ENCODE measurements around the gene CELF4.

CELF4 gene

DNA sequence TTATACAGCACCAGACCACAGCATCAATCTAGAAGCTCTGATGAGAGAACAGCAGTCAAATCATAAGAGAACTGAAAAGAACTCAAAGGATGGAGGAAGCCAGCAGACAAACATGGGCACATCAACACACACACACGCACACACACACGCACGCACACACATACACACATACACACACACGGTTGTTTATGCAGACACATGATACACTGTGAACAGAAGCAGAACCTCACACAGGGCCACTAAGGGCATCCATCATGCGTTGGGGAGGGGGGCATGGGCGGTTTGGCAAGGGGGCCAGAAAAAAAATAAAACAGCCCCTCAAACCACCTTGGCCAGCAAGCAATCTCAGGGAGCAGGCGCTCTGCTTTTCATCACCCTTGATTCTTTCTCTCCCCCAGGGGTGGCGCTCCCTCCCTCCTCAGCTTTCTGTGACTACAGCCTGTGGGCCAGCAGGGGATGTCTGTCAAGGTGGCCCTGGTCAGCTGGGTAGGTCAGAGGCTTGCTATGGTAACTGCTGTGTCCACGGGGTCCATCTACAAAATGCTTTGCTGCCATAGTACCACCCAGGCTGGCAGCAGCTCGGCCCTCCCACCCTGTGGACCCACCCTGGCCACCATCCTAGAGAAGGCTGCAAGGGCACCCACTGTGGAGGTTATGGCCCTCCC, 318.0 kb downstream of the CELF4 start:
- H3K4me1 Mint-ChIP-seq (ENCODE audit: low read depth): no peaks in the 10 kb centered on the region
- H3K27ac Mint-ChIP-seq: no peak overlapping the region
- intact Hi-C loops (cut with micrococcal nuclease): no loop called here
- no peaks in the 10 kb centered on the region for H3K36me3 Mint-ChIP-seq (ENCODE audit: low read depth)
- H3K4me3 Mint-ChIP-seq: no peak overlapping the region
- peaks cover 33% of the 10 kb centered on the region for H3K27me3 Mint-ChIP-seq
- H3K9me3 Mint-ChIP-seq: no peaks in the 10 kb centered on the region

DNA sequence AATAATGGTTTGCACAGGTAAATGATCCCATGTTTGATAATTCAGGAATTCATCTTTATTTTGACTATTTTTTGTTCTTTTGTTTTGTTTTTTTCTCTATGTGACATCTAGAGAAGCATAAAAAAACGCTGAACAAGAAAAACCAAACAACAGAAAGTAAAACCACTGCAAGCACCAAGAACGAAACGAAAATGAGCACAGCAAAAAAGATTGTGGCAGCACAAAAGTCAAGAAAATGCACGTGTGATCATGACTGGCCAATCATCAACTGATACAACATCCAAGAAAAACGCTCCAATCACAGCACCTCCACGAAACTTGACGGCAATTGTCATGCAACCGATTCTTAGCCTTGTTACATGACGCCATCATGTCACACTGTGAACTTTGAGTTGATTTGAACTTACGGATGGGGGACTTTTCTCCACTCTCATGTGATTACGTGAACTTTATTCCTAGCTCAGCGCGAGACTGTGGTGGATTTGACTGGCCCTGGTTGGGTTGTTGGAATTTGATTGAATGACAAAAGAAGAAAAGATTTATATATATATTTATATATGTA, 318.7 kb downstream of the CELF4 start:
- H3K4me3 Mint-ChIP-seq: no peak overlapping the region

DNA sequence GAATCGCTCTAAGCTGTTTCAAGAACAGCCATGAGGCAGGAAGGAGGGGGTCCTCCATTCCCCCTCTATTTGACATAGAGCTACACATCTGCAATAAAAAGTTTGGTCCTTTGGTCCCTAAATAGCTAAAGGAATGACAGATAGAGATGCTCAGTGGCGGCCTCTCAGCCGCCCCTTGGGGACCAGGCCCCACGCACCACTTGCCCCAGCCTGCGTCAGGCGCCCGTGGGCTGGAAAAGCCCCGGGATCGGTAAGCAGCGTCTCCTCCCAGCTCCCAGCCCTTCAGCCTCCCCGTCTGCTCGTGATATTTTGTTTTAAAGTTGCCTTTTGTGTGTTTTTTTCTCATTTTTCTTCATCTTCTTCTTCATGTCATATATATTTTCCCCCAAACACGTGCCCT, 321.0 kb downstream of the CELF4 start:
- Mint-ChIP-seq H3K27me3 (peaks cover 28% of the 10 kb centered on the region), H3K9me3 (no peaks in the 10 kb centered on the region), H3K27ac (no peak overlapping the region), H3K4me3 (no peak overlapping the region), H3K36me3 (ENCODE audit: low read depth) (no peaks in the 10 kb centered on the region), H3K4me1 (ENCODE audit: low read depth) (no peaks in the 10 kb centered on the region)
- intact Hi-C loops (cut with micrococcal nuclease): no loop called here

More for the DNA sequence above, 318.7 kb downstream of the CELF4 start:
- Mint-ChIP-seq H3K36me3 (ENCODE audit: low read depth) (no peaks in the 10 kb centered on the region), H3K4me1 (ENCODE audit: low read depth) (no peaks in the 10 kb centered on the region), H3K9me3 (no peaks in the 10 kb centered on the region), H3K27me3 (peaks cover 35% of the 10 kb centered on the region), H3K27ac (no peak overlapping the region)
- intact Hi-C loops (cut with micrococcal nuclease): no loop called here

DNA sequence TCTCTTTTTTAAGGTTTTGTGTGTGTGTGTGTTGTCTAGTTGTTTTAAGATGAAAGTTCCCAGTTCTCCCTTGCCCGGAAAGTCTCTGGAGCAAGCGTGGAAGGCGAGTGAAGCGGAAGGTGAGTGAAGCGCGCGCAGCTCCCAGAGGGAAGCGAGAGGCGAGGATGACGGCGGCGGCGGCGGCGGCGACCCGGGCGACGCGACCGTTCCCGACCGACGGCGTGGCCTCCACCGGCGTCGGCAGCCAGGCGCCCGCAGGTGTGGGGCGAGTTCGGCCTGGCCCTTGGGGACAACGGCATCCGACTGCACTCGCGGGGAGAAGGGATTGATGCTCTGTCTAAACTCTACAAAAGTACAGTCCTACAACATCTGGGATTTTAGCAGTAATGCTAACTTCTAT, 321.9 kb downstream of the CELF4 start:
- Mint-ChIP-seq H3K4me3 (no peak overlapping the region), H3K36me3 (ENCODE audit: low read depth) (no peaks in the 10 kb centered on the region), H3K4me1 (ENCODE audit: low read depth) (no peaks in the 10 kb centered on the region), H3K9me3 (no peaks in the 10 kb centered on the region), H3K27me3 (peaks cover 28% of the 10 kb centered on the region), H3K27ac (no peak overlapping the region)
- intact Hi-C loops (cut with micrococcal nuclease): no loop called here

DNA sequence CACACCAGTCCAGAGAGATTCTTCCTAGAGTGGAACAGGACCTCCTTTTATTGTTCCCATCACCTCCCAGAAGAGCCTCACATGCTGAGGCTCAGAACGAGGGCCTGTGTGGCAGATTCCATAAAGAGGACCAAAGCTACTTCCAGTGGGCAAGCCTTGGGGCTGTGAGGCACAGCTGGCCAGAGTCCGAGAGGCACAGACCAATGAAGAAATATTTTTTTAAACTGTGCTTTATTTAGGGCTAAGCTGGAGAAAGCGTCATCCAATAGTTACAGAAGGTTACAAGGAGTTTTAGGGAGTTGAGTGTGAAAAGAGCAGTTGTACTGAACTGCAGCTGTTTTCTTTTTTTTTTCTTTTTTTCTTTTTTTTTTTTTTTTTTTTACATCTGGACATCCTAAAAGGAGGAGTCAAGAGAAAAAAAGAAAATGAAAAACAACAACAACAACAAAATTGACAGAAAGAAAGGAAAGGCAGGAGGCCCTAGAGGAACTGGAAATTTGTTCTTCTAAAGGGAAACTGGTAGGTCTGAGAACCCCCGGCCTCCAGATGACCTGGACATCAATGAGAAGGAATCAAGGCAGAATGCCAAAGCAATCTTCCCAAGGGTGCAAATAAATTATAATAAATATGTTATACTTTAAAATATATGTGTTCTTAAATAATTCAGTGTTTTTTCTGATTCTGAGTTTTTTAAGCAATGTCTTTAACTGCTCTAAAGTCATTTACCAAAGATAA, 322.6 kb downstream of the CELF4 start:
- Mint-ChIP-seq H3K27me3 (peaks cover 28% of the 10 kb centered on the region), H3K4me3 (no peak overlapping the region), H3K9me3 (no peaks in the 10 kb centered on the region), H3K27ac (no peak overlapping the region), H3K4me1 (ENCODE audit: low read depth) (no peaks in the 10 kb centered on the region), H3K36me3 (ENCODE audit: low read depth) (no peaks in the 10 kb centered on the region)
- intact Hi-C loops (cut with micrococcal nuclease): no loop called here

DNA sequence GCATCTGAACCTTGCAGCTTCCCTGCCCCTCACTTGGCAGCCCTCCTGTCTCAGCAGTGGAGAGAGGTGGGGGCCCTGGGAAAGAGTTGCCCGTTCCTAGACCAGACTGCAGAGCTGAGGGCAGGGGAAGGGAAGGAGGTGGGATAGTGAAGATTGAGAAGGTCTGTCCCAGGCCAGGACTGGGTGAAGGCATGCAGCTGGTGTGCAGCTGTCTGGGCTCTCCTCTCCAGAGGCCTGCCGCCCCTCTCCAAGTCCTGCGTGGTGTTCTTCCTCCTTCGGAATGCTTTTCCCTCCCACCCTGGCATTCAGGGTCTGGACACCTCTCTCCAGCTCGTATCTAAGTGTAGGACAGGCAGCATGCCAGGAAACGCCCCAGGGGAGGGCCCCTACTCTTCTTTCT, 323.5 kb downstream of the CELF4 start:
- H3K27me3 Mint-ChIP-seq: peaks cover 30% of the 10 kb centered on the region
- no peak overlapping the region for H3K27ac Mint-ChIP-seq
- intact Hi-C loops (cut with micrococcal nuclease): no loop called here
- no peaks in the 10 kb centered on the region for H3K9me3 Mint-ChIP-seq
- H3K4me3 Mint-ChIP-seq: no peak overlapping the region
- H3K36me3 Mint-ChIP-seq (ENCODE audit: low read depth): no peaks in the 10 kb centered on the region
- no peaks in the 10 kb centered on the region for H3K4me1 Mint-ChIP-seq (ENCODE audit: low read depth)

DNA sequence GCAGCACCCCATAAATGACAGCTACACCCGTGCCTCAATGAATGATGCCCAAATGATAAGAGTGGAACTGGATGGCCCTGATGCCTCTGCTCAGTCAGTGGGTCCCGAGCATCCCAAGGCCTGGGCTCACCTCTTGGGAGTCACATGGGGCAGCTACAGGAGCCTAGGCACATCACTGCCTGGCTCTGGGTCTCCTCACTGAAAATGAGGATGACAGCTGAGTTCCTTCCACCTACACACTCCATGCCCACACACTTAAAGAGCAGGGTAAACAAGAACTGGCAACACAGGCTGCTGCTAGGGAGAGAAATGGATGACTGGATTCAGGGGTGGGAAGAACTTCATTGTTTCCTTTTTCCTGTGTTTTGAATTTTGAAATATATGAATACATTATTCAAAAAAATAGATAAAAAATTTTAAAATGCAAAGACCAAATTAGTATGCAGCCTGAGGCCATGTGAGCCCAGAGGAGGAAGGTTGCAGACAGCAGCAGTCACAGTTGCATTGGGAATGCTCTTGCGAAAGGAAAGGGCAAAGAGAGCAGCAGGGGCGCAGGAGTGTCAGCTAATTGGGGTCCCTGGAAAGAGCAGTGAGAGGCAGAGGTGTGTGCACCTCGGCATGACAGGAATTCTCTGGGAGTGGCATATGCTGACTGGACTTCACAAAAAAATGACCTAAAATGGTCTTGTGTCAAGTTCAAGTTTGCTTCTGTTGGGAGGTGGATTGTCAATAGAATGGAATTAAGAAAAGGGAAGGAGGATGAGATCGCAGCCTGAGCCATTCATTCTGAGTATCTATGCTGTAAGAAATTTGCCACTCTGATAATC, 327.1 kb downstream of the CELF4 start:
- Mint-ChIP-seq H3K36me3 (ENCODE audit: low read depth) (no peaks in the 10 kb centered on the region), H3K27me3 (peaks cover 16% of the 10 kb centered on the region), H3K4me1 (ENCODE audit: low read depth) (no peaks in the 10 kb centered on the region), H3K9me3 (no peaks in the 10 kb centered on the region), H3K4me3 (no peak overlapping the region), H3K27ac (no peak overlapping the region)
- intact Hi-C loops (cut with micrococcal nuclease): no loop called here

DNA sequence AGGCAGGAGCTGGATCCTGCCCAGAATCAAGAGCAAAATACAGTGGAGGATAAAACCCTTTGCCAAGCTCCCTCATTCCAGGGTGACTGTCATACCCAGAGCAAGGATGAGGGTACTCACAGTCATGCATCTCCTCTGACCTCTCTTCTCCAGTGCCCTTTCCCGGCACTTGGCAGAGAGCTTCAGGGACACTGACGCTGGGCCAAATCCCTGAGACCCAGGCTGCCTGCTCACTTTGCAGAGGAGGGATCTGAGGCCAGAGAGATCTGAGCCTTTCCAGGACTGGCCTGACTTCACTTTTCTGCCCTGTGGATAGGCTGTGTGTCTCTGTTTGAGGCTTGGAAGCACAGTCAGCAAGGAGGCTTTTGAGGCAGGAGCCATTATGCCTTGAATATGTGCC, 330.0 kb downstream of the CELF4 start:
- intact Hi-C loops (cut with micrococcal nuclease): no loop called here
- no peaks in the 10 kb centered on the region for H3K36me3 Mint-ChIP-seq (ENCODE audit: low read depth)
- peaks cover 2% of the 10 kb centered on the region for H3K27me3 Mint-ChIP-seq
- H3K4me1 Mint-ChIP-seq (ENCODE audit: low read depth): no peaks in the 10 kb centered on the region
- no peak overlapping the region for H3K27ac Mint-ChIP-seq
- H3K9me3 Mint-ChIP-seq: no peaks in the 10 kb centered on the region
- H3K4me3 Mint-ChIP-seq: no peak overlapping the region

DNA sequence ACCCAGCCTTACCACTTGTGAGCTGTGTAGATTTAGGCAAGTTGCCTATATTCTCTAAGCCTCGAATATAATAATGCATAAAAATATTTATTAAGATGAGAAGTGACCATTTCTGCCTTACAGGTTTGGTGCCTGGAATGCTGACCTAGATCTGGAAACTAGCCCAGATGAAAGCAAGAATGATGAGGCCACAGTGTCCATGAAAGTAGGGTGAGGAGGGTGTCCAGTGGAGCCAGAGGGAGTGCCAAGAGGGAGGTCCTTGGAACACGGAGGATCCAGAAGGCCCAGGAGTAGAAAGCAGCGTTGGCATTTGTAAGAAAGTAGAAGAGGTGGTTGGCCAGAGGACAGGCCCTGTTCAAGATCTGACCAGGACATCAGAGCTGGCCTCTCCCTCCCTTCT, 334.3 kb downstream of the CELF4 start:
- no peaks in the 10 kb centered on the region for H3K4me1 Mint-ChIP-seq (ENCODE audit: low read depth)

DNA sequence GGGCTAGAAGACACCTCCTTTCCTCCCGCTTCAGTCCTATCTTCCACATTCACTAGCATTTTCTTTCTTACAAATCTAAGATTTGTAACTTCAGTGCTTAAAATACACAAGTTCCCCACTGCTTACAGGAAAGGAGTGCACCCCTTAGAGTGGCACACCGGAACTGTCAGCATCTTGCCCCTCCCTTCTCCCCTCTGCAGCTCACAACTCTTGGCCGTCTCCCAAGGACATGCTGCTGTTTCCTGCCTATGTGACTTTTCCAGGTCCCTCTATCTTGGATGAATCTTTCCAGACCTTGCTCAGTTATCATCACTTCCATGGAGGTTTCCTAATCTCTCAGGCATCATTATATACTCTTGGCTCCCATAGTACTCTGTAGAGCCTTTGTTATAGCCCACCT, 334.8 kb downstream of the CELF4 start:
- Mint-ChIP-seq H3K4me1 (ENCODE audit: low read depth) (no peaks in the 10 kb centered on the region), H3K36me3 (ENCODE audit: low read depth) (no peaks in the 10 kb centered on the region), H3K27ac (no peak overlapping the region), H3K27me3 (no peaks in the 10 kb centered on the region), H3K4me3 (no peak overlapping the region), H3K9me3 (no peaks in the 10 kb centered on the region)
- intact Hi-C loops (cut with micrococcal nuclease): no loop called here

More for the DNA sequence above, 334.3 kb downstream of the CELF4 start:
- no peaks in the 10 kb centered on the region for H3K9me3 Mint-ChIP-seq
- intact Hi-C loops (cut with micrococcal nuclease): no loop called here
- no peaks in the 10 kb centered on the region for H3K36me3 Mint-ChIP-seq (ENCODE audit: low read depth)
- H3K27ac Mint-ChIP-seq: no peak overlapping the region
- H3K27me3 Mint-ChIP-seq: no peaks in the 10 kb centered on the region
- no peak overlapping the region for H3K4me3 Mint-ChIP-seq

DNA sequence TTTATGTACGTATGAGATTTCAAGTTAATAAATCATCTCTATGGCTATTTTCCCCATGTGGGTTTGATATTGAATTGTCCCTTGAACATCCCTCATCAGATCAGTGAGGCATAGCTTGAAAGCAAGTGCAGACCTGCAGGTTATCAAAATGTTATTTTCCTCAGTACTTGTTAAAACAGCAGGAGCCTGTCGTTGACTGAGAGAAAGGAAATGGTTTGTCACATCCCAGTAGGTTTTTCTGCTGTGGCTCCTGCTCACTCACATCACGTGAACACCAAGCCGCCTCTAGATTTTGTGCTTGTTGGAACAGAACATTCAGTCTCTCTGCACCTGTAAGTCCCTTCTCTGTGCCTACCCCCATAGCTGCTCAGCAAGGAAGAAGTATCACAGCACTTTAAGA, 340.3 kb downstream of the CELF4 start:
- intact Hi-C loops (cut with micrococcal nuclease): no loop called here
- H3K36me3 Mint-ChIP-seq (ENCODE audit: low read depth): no peaks in the 10 kb centered on the region
- no peak overlapping the region for H3K4me3 Mint-ChIP-seq
- no peaks in the 10 kb centered on the region for H3K9me3 Mint-ChIP-seq
- no peaks in the 10 kb centered on the region for H3K4me1 Mint-ChIP-seq (ENCODE audit: low read depth)
- H3K27me3 Mint-ChIP-seq: no peaks in the 10 kb centered on the region
- no peak overlapping the region for H3K27ac Mint-ChIP-seq

DNA sequence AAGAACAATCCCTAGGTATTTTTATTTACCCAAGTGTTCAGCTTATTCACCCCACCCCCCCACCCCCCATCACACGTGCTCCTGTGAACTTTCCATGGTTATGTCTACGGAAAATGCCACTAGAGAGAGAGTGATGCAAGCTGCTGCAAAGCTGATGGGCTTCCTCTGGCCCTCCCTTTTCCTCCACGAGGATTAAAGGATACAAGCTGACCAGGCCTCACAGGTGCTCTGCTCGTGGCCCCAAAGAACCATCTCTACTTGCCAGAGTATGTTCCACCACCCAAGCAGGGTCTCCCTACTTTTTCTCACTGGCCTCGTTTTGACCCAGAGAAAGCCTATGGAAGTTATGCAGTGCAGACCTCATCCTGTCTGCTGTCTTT, 342.6 kb downstream of the CELF4 start:
- intact Hi-C loops (cut with micrococcal nuclease): no loop called here
- Mint-ChIP-seq H3K36me3 (ENCODE audit: low read depth) (no peaks in the 10 kb centered on the region), H3K4me1 (ENCODE audit: low read depth) (no peaks in the 10 kb centered on the region), H3K9me3 (peaks cover 17% of the 10 kb centered on the region), H3K27me3 (no peaks in the 10 kb centered on the region), H3K27ac (no peak overlapping the region), H3K4me3 (no peak overlapping the region)

DNA sequence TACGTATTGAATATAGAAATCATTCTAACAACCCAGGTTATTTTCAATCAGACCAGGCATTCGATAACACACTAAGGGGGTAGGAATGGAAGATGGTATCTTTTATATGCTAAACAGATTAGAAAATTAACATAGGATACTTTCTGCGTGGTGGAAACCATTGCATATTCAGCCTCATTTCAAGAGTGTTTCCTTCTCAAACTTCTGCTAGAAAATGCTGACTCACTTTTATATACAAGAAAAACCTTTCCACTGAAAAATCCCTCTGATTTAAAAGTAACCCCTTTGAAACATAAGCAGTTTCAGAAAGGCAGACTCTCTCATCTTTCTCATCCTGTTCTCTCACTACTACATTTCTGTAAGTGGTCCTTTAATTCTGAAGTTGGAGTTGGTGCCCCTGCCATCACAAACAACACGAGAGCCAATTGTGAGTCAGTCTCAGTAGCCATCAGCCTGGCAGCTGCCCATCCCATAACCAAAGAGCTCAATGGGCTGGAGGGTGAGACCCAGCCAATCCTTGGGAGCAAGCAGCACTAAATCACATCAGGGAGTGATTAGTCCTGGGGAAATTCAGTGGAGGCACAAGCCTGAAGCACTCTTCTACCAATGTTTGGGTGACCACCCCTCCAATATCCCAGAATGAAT, 343.1 kb downstream of the CELF4 start:
- H3K27ac Mint-ChIP-seq: no peak overlapping the region
- H3K27me3 Mint-ChIP-seq: no peaks in the 10 kb centered on the region
- intact Hi-C loops (cut with micrococcal nuclease): no loop called here
- no peak overlapping the region for H3K4me3 Mint-ChIP-seq
- no peaks in the 10 kb centered on the region for H3K36me3 Mint-ChIP-seq (ENCODE audit: low read depth)
- no peaks in the 10 kb centered on the region for H3K4me1 Mint-ChIP-seq (ENCODE audit: low read depth)
- H3K9me3 Mint-ChIP-seq: peaks cover 22% of the 10 kb centered on the region

DNA sequence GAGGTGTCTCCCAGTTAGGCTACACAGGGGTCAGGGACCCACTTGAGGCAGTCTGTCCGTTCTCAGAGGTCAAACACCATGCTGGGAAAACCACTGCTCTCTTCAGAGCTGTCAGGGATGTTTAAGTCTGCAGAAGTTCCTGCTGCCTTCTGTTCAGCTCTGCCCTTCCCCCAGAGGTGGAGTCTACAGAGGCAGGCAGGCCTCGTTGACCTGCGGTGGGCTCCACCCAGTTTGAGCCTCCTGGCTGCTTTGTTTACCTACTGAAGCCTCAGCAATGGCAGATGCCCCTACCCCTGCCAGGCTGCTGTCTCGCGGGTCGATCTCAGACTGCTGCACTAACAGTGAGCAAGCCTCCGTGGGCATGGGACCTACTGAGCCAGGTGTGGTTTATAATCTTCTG, 346.3 kb downstream of the CELF4 start:
- no peaks in the 10 kb centered on the region for H3K36me3 Mint-ChIP-seq (ENCODE audit: low read depth)
- intact Hi-C loops (cut with micrococcal nuclease): no loop called here
- H3K4me1 Mint-ChIP-seq (ENCODE audit: low read depth): no peaks in the 10 kb centered on the region
- no peaks in the 10 kb centered on the region for H3K27me3 Mint-ChIP-seq
- H3K9me3 Mint-ChIP-seq: peaks cover 43% of the 10 kb centered on the region
- no peak overlapping the region for H3K27ac Mint-ChIP-seq
- H3K4me3 Mint-ChIP-seq: no peak overlapping the region
